Measurements from ENCODE around the gene SI. TPM values are rescaled to one million over a fixed set of nuclear protein-coding genes. Genes with fewer than 3 reads are reported as not detected.
"Not testable (repeated sequence)": the region's sequence is repeated elsewhere in the genome, so short reads cannot be mapped to it uniquely, and the experiment has no call there.

SI gene
- not detected in 2 replicates for total RNA-seq (2014; rRNA removed; shearing (Covaris generic))
- not detected in 2 replicates for polyA plus RNA-seq (2014; cell fraction: nucleus; rRNA removed)

DNA sequence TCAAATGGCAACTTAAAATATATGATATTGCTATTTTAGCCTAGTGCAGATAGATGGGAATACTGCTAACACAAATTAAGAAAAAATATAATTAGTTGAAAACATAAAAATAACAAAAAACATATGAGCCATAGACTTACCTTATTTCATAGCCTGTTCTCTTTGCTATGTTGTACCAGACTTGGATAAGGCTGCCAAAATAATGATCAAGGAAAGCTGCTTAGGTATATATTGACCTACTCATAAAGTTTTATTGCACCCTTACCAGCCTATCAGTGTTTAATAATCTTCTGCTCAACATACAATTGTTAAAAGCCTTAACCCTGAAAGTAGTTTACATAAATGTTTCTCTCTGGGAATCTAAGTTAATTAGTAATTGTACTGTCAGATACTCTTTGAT lies at the start of gene SI:
Gene SI (minus strand): TSS at position 204 of the 400 bp plus-strand sequence. CDS start 2,484 bp downstream, outside the sequence.
- DNase-seq (ENCODE audit: extremely low read depth, low read depth): no peak

DNA sequence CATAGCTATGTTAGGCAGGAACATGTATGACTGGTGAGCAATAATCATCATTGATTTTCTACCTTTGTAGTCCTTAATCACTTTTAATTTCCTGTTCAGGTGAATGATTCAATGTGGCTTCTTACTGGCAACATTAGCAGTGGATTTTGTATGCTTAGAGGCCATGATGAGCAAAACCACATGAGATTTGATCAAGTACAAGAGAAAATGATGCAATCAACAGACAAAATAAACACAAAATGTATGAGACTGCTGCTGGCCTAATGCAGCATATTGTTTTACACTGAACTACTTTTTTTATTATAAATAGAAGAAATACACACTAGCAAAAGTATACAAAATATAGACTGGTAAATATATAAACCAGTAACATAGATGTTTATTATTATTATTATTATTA lies 47.5 kb upstream of the SI start:
- DNase-seq (ENCODE audit: extremely low read depth, low read depth): no peak

DNA sequence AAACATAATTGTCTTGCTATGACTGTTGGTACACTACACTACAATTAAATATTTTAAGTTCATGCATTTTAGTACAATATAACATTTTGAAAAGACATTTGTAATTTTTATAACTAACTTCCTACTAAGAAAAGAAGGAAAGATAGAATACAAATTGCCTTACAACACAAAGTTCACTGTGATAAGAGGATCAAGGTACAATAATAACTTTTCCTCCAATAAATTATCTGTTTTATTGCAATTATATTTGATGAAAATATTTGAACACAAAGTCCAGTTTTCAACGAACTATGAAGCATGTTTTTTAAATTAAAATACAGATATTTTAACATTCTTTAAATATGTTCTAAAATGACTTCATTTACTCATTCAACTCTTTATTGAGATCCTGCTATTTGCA lies 33.1 kb upstream of the SI start:
- no peak for DNase-seq (ENCODE audit: extremely low read depth, low read depth)

DNA sequence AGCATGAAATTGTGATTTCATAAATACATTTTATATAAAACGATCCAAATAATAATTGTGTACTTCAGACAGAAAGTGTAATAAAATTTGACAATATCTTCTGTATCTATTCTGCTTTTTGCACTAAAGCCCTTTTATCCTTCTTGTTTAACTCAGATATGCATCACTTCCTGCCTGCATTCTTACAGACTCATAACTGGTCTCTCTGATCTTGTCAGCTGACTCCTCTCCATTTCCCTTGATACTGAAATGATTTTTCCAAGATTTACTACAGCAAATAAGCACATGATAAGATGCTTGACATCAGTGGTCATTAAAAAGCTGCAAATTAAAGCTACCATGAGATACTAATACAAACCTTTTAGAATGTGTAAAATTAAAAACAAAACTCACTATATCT lies 25.3 kb upstream of the SI start:
- no peak for DNase-seq (ENCODE audit: extremely low read depth, low read depth)

DNA sequence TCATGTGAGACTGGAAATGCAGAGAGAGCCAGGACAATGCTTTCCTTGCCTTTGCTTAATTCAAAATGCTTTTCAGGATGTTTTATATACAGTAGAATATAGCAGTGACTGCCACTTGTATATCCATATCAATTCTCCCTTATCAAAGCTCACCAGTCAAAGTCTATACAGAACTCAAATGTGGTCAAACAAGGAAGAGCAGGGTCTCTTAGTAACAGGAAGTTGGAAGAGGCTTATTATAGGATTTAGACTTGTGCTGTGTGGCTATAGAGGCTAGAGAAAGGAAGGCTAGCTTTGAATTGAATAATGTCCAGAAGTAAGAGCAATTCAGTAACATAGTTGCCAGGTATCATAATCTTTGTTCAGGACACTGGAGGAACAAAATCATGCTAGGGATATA lies 4.4 kb upstream of the SI start:
- DNase-seq (ENCODE audit: extremely low read depth, low read depth): no peak

DNA sequence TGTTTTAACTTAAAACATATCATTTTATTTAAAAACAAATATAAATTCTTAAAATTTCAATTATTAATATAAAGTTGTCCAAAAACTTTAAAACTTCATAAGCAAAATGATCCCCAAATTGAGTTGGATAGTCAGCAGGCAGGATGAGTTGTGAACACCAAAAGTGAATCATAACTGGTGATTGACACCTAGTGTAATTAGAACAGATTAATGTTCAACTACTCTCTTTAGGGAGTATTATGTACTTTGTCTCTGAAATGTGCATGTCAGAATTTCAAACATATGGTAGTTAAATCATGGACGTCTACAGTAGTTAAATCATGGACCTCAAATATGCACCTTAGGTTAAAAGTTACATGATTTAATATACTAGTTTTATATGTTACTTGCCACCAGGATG lies 2.9 kb upstream of the SI start:
- DNase-seq (ENCODE audit: extremely low read depth, low read depth): no peak

DNA sequence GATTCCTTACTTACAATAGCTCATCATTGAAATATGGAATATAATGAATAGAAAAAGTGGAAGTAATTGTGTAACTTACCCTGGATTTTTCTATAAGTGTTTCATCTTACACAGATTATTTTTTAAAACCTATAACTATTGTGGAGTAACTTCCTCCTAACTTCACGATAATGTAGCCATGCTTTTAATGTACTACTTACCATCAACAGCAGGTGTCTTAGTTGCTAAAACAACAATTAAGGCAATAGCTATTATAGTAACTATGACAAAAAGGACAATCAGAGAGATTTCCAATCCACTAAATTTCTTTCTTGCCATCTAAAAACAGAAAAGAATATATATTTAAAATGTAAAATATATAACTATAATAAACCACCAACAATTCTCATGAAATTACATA lies 2.6 kb downstream of the SI start:
- no peak for DNase-seq (ENCODE audit: extremely low read depth, low read depth)

DNA sequence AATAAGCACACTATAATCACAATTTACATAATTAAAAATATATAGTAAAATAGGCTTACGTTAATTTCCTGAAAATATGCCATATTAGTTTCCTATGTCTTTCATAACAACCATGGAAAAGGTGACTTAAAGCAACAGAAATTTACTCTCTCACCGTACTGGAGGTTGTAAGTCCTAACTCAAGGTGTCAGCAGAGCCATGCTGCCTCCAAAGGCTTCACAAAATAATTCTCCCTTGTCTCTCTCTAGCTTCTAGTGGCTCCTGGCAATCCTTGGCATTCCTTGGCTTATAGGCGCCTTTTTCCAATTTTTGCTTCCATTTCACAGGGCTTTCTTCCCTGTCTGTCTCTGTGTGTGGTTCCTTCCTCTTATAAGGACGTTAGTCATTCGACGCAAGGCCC lies 7.6 kb downstream of the SI start:
- no peak for DNase-seq (ENCODE audit: extremely low read depth, low read depth)

DNA sequence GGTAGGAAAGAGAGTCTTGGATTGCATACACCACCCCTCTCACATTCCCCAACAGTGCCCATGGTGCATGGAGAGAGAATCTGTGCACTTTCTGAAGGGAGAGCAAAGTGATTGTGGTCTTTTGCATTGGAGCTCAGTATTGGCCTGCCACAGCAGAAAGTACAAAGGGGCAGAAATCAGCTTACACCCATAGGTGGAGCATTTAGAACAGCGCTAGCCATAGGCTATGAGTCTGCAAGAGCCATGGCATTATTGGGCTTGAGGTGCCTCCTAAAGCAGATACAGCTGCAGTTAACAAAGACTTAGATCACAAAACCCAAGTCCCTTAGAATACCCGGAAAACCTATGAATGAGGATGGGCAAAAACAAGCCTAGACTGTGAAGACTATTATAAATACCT lies 21.8 kb downstream of the SI start:
- DNase-seq (ENCODE audit: extremely low read depth, low read depth): no peak

DNA sequence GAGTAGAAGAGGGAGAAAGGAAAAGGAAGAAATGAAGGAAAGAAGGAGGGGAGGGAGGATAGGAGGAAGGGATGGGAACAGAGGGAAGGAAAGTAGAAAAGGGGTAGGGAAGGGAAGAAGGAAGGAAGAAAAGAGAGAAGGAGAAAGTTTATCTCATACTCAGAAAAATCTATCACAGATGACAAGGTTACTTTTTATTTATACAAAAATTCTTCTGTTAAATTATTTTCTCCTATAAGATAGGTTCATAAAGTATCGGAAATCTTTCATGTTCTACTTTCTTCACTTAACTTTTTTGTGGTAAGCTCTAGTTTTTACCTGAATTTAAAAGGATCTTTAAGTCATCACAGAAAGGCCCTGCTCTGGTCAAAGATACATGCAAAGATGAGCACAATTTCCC lies 38.1 kb downstream of the SI start:
- DNase-seq (ENCODE audit: extremely low read depth, low read depth): no peak

DNA sequence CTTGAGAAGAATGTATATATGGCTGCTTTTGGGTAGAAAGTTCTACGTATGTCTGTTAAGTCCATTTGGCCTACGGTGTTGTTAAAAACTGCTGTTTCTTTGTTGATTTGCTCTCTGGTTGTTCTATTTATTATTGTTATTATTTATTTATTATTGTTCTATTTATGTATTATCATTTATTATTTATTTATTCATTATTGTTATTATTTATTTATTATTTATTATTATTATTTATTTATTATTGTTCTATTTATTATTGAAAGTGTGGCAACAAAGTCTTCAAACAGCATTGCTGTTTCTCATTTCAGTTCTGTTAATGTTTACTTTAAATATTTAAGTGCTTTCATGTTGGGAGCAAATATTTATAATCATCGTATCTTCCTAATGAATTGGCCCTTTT lies 66.7 kb downstream of the SI start:
- DNase-seq (ENCODE audit: extremely low read depth, low read depth): no peak

DNA sequence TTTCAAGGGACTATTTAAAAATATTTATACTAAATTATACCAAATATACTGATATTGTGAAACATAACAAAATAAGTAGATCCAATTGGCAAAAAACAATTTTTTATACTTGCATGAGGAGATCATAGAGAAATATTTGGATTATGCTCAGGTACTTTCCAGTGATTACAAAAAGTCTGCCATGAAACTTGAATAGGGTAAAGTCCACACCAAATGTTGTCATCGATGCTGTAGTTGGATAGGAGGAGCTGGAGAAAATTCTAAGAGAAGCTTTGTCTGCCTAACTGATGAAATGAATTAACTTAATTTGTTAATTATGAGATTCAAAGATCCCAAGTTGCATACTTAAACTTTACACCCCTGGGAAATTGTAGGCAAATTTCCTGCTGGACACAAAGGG lies 93.3 kb downstream of the SI start:
- DNase-seq (ENCODE audit: extremely low read depth, low read depth): no peak

DNA sequence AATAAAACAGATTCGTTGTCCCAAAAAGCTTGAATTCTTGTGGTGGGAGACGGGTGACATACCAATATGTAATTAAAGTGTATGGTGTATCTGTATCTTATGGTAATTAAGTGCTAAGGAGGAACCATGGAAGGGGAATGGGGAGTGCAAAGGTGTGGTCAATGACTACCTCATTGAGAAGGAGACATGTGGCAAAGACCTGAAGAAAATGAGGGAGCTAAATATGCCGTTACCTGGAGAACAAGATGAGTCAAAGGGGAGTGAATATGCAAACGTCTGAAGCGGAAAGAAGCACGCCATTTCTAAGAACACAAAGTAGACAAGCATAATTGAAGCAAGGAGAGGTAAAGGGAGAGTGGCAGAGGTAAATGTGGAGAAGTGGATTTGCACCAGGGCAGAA lies 115.7 kb downstream of the SI start:
- DNase-seq (ENCODE audit: extremely low read depth, low read depth): no peak

DNA sequence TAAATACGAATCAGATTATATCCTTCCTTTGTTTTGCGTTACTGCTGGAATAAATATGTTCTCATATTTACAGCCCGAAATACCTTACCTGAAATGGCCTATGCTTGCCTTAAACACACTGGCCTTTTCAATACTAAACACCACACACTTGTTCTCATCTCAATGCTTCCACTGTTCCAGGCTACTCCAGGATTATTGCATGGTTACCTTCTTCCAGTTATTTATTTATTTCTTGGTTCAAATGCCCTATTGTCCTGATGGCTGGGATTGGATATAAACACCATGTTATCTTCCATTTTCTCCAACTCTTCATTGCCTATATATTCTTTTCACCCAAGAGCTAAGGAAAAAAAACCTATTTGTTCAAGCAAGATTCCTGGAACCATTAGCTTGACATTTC lies 125.3 kb downstream of the SI start:
- DNase-seq (ENCODE audit: extremely low read depth, low read depth): no peak

DNA sequence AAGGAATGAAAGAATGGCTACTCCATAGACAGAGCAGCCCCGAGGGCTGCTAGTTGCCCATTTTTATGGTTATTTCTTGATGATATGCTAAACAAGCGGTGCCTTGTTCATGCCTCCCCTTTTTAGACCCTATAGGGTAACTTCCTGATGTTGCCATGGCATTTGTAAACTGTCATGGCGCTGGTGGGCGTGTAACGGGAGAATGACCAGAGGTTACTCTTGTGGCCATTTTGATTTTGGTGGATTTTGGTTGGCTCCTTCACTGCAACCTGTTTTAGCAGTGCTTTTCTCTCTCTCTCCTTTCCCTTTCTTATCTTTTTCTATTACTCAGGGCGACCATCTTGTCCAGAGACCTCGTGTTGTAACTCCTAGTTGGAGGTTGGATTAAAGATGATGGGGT lies 126.9 kb downstream of the SI start:
- DNase-seq (ENCODE audit: extremely low read depth, low read depth): not testable (repeated sequence)

DNA sequence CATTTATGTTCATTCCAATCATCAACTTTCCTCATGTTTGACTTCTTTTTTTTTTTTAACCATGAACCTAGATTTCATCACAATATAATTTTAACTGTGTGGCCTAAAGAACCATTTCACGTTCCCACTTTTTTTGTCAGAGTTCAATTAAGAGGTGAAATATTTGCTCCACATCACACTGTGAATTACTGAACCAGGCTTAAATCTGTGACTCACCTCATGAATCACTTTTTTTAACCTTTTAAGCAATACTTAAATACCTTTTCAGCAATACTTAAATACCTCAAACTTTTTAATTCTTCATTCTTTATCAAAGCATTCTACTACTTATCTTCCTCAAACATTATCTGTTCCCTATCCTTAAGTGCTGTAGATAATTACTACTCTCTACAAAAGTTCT lies 137.6 kb downstream of the SI start:
- no peak for DNase-seq (ENCODE audit: extremely low read depth, low read depth)

DNA sequence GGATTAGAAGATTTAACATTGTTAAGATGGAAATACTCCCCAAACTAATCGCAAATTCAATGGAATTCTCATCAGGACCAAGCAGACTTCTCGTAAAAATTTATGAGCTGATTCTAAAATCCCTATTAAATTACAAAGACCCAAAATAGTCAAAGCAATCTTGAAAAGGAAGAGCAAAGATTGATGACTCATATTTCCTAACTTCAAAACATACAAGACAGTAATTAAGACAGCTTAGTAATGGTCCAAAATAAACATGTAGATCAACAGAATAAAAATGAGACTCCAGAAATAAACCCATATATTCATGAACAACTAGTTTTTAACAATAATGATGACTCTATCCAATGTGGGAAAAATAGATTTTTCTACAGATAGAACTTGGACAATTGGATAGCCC lies 148.7 kb downstream of the SI start:
- DNase-seq (ENCODE audit: extremely low read depth, low read depth): no peak

Small RNA genes lying within 50 kb of the gene (small RNA-seq; reads per million reads assigned to genes)
- 0 reads per million in 2 experiments for gene RF00019

Other genes with a start within 250 kb of the SI start
- not detected in 2 replicates for gene SLITRK3, start 117.9 kb upstream of the SI start, total RNA-seq (2014; rRNA removed; shearing (Covaris generic))